Adrenal gland (tissue), 12 donors: ENCODE measurements around the gene KCNN4. TPM values are rescaled to one million over a fixed set of nuclear protein-coding genes. Genes with fewer than 3 reads are reported as not detected.

Experiments
- DNase-seq, 7 donors: peaks; one replicate each; pipeline ENCODE4 v3.0.0-alpha.2; 2019 to 2020
- H3K27ac ChIP-seq, 5 donors: fragments of 200-600 bp; sonication (generic) in 4 of 5; 1 replicate in 3 of 5; 2 replicates in 2 of 5; pipeline versions ENCODE4 v1.5.1 to v1.8.0; 2016 to 2020; ENCODE audit warnings: mild to moderate bottlenecking in 1 of 5
- H3K27me3 ChIP-seq: fragments of 200-600 bp; 2 replicates; pipeline ENCODE4 v1.8.0; 2021
- H3K36me3 ChIP-seq, 2 donors: fragments of 200-600 bp; replicated peaks in 1 of 2; 1 replicate in 1 of 2; 2 replicates in 1 of 2; pipeline versions ENCODE4 v1.5.1 to v1.8.0; 2018 to 2022
- H3K4me1 ChIP-seq, 2 donors: fragments of 200-600 bp; replicated peaks in 1 of 2; 1 replicate in 1 of 2; 2 replicates in 1 of 2; pipeline versions ENCODE4 v1.5.1 to v1.8.0; 2018 to 2021
- H3K4me3 ChIP-seq, 4 donors: fragments of 200-600 bp; sonication (generic) in 3 of 4; one replicate each; pipeline ENCODE4 v1.5.1; 2016 to 2018
- H3K9me3 ChIP-seq, 3 donors: fragments of 200-600 bp; sonication (generic) in 1 of 3; replicated peaks in 1 of 3; 1 replicate in 2 of 3; 2 replicates in 1 of 3; pipeline versions ENCODE4 v1.5.1 to v1.8.0; 2016 to 2021
- POLR2A ChIP-seq, 2 donors: fragments of 450-650 bp; IDR thresholded peaks; one replicate each; pipeline ENCODE4 v1.6.1; 2017; ENCODE audit warnings: antibody characterized with exemption in 2 of 2, mild to moderate bottlenecking in 2 of 2, moderate library complexity in 1 of 2
- WGBS, 4 donors: extraction: QIAGEN DNeasy Blood & Tissue Kit in 2 of 4; methylation state at CpG; one replicate each; pipeline versions ENCODE4 v1.1.5 to v1.1.7; 2013 to 2017; 5-methylcytosine and 5-hydroxymethylcytosine counted together
- intact Hi-C, 2 donors: fragments of 100-400 bp; cut with DNase I; formaldehyde crosslinking; loops; one replicate each; pipeline versions ENCODE4 v1.14.1 to v1.15.0; 2022 to 2023
- polyA plus RNA-seq, 3 donors: library from polyadenylated mRNA; stranded (reverse); fragments of 200-250 nt in 2 of 3; fragments of 350-450 nt in 1 of 3; fragmentation: Illumina TruSeq in 1 of 3; extraction: RNeasy Lipid Tissue Mini Kit (QIAGEN cat#74804) in 1 of 3; gene quantifications; one replicate each; pipeline ENCODE4 v1.2.3, GENCODE V29; 2013 to 2014
- total RNA-seq, 9 donors: library from RNA; depleted of rRNA in 4 of 9; stranded (reverse); fragments of >200 nt in 4 of 9; fragments of 120-200 nt in 1 of 9; fragmentation: NEBNext Ultra II Directional in 1 of 9; extraction: Animal tissue kit (Norgen Biotek cat#: 25700) in 1 of 9; gene quantifications; one replicate each; pipeline versions ENCODE4 v1.1.0 to v1.2.4, GENCODE V29; 2013 to 2023
- TF ChIP-seq, protein P1 (sequence below), 6 experiments: fragments of 450-650 bp in 4 of 6; fragments of 200-600 bp in 2 of 6; sonication (generic) in 1 of 6; IDR thresholded peaks; 1 replicate in 5 of 6; 2 replicates in 1 of 6; pipeline versions ENCODE4 v1.5.1 to v1.8.0; 2016 to 2021; ENCODE audit warnings: antibody characterized with exemption in 6 of 6, mild to moderate bottlenecking in 2 of 6, moderate library complexity in 1 of 6
- donor health status: healthy with polysubstance abuse.
- donor health status: Bipolar disorder and iron deficiency.
- donor health status: DM: yes; HTN: yes; CAD: no.
- donor health status: DM: no; HTN: no; CAD: no.
- donor health status: DM: no; HTN: no; CAD: no.
- donor health status: DM: yes; HTN: yes; CAD: no.

Gene KCNN4
- total and polyA plus RNA-seq, 12 donors = 0.22 to 13.0 (median 0.56) TPM

- no peaks in the 10 kb centered on the region for H3K9me3 ChIP-seq
- DNase-seq = no peak
- intact Hi-C loops = loop anchor here (2.0 to 5.0 kb wide), 2 partner anchors 35 to 37 kb away; partner anchors contain the start of gene KCNN4 (in 1 of the 2)
- no peaks in the 10 kb centered on the region for H3K27me3 ChIP-seq
- H3K4me1 ChIP-seq = peaks cover 6 to 10% of the 10 kb centered on the region in 2 donors
- H3K4me3 ChIP-seq = no peak overlapping the region
- no peak for TF ChIP-seq POLR2A (IDR thresholded peaks at IDR 0.05)
- TF ChIP-seq, protein P1, sequence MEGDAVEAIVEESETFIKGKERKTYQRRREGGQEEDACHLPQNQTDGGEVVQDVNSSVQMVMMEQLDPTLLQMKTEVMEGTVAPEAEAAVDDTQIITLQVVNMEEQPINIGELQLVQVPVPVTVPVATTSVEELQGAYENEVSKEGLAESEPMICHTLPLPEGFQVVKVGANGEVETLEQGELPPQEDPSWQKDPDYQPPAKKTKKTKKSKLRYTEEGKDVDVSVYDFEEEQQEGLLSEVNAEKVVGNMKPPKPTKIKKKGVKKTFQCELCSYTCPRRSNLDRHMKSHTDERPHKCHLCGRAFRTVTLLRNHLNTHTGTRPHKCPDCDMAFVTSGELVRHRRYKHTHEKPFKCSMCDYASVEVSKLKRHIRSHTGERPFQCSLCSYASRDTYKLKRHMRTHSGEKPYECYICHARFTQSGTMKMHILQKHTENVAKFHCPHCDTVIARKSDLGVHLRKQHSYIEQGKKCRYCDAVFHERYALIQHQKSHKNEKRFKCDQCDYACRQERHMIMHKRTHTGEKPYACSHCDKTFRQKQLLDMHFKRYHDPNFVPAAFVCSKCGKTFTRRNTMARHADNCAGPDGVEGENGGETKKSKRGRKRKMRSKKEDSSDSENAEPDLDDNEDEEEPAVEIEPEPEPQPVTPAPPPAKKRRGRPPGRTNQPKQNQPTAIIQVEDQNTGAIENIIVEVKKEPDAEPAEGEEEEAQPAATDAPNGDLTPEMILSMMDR (IDR thresholded peaks at IDR 0.05) = no peak
- no peak overlapping the region for H3K27ac ChIP-seq
- H3K36me3 ChIP-seq = peaks cover 0 to 73% of the 10 kb centered on the region in 2 donors
- WGBS, 4 donors = 80 to 93% (median 88%) methylated on average over 8 to 16 of the region's 16 CpGs
Observed at GRCh38 chr19:43747557-43748204, 33.1 kb downstream of the KCNN4 start.

GRCh38 chr19:43743059-43743458, 37.7 kb downstream of the KCNN4 start:
- intact Hi-C loops = no loop called here
- Histone ChIP-seq H3K27ac (no peak overlapping the region), H3K4me3 (no peak overlapping the region), H3K4me1 (no peaks in the 10 kb centered on the region), H3K36me3 (peaks cover 0 to 88% of the 10 kb centered on the region in 2 donors), H3K27me3 (no peaks in the 10 kb centered on the region), H3K9me3 (no peaks in the 10 kb centered on the region)
- TF ChIP-seq POLR2A (IDR thresholded peaks at IDR 0.05) = no peak
- TF ChIP-seq, protein P1 (IDR thresholded peaks at IDR 0.05) = no peak
- 79 to 88% (median 82%) methylated on average over 3 of the region's 3 CpGs for WGBS, 4 donors
- no peak for DNase-seq

- no peak overlapping the region for H3K4me3 ChIP-seq
- H3K4me1 ChIP-seq = no peaks in the 10 kb centered on the region
- 90 to 92% (median 92%) methylated on average over 10 of the region's 10 CpGs for WGBS, 4 donors
- peaks cover 0 to 88% of the 10 kb centered on the region in 2 donors for H3K36me3 ChIP-seq
- TF ChIP-seq, protein P1 (IDR thresholded peaks at IDR 0.05) = no peak
- TF ChIP-seq POLR2A (IDR thresholded peaks at IDR 0.05) = no peak
- no peak for DNase-seq
- H3K27ac ChIP-seq = no peak overlapping the region
- intact Hi-C loops = no loop called here
- H3K27me3 ChIP-seq = no peaks in the 10 kb centered on the region
- H3K9me3 ChIP-seq = no peaks in the 10 kb centered on the region
Observed at GRCh38 chr19:43741075-43741825, 39.5 kb downstream of the KCNN4 start.

GRCh38 chr19:43739439-43740235, 41.1 kb downstream of the KCNN4 start:
- Histone ChIP-seq H3K9me3 (no peaks in the 10 kb centered on the region), H3K27me3 (no peaks in the 10 kb centered on the region), H3K27ac (no peak overlapping the region), H3K4me3 (no peak overlapping the region), H3K4me1 (no peaks in the 10 kb centered on the region), H3K36me3 (peaks cover 0 to 82% of the 10 kb centered on the region in 2 donors)
- no peak for DNase-seq
- no peak for TF ChIP-seq POLR2A (IDR thresholded peaks at IDR 0.05)
- TF ChIP-seq, protein P1 (IDR thresholded peaks at IDR 0.05) = no peak
- 83 to 88% (median 84%) methylated on average over 16 of the region's 16 CpGs for WGBS, 4 donors
- intact Hi-C loops = no loop called here
